Endodermal cell (in vitro differentiated cells): ENCODE data around the gene NBEAL2. TPM values are rescaled to one million over a fixed set of nuclear protein-coding genes. Genes with fewer than 3 reads are reported as not detected.
A peak's percentile ranks its signal among the peaks of the same experiment; 100 is the strongest.

ENCODE experiments used
- DNase-seq: peaks from one replicate; pipeline ENCODE4 v3.0.0-alpha.2; 2017
- H3K27ac ChIP-seq: 2 replicates; pipeline ENCODE4 v1.5.1; 2013; ENCODE audit warnings: mild to moderate bottlenecking, low read depth, low read length, moderate library complexity
- H3K27me3 ChIP-seq: 2 replicates; pipeline ENCODE4 v1.6.1; 2013; ENCODE audit warnings: mild to moderate bottlenecking, low read length, moderate library complexity; ENCODE audit not compliant: insufficient read depth, control insufficient read depth, poor library complexity, severe bottlenecking
- H3K36me3 ChIP-seq: 2 replicates; pipeline ENCODE4 v1.7.0; 2013; ENCODE audit warnings: mild to moderate bottlenecking, low read length, moderate library complexity; ENCODE audit not compliant: control insufficient read depth, insufficient read depth
- H3K4me1 ChIP-seq: one replicate; pipeline ENCODE4 v1.7.0; 2013; ENCODE audit warnings: low read length; ENCODE audit not compliant: control insufficient read depth, insufficient read depth
- H3K4me3 ChIP-seq: 2 replicates; pipeline ENCODE4 v1.5.1; 2013; ENCODE audit warnings: mild to moderate bottlenecking, low read length, moderate library complexity
- H3K9ac ChIP-seq: 2 replicates; pipeline ENCODE4 v1.6.1; 2013; ENCODE audit warnings: mild to moderate bottlenecking, low read length, moderate library complexity; ENCODE audit not compliant: poor library complexity, severe bottlenecking; ENCODE audit errors: extremely low read depth
- H3K9me3 ChIP-seq: 2 replicates; pipeline ENCODE4 v1.6.1; 2013; ENCODE audit warnings: mild to moderate bottlenecking, low read length, moderate library complexity; ENCODE audit not compliant: control insufficient read depth
- H3K27ac Mint-ChIP-seq: 2 replicates; pipeline ENCODE4 v1.8.0; 2020; ENCODE audit warnings: mixed read lengths
- H3K27me3 Mint-ChIP-seq: 2 replicates; pipeline ENCODE4 v1.8.0; 2021; ENCODE audit warnings: mild to moderate bottlenecking, mixed read lengths; ENCODE audit not compliant: insufficient read depth
- H3K36me3 Mint-ChIP-seq: 2 replicates; pipeline ENCODE4 v1.8.0; 2020; ENCODE audit warnings: low read depth, mixed read lengths
- H3K4me1 Mint-ChIP-seq: 2 replicates; pipeline ENCODE4 v1.8.0; 2020; ENCODE audit warnings: mixed read lengths
- H3K4me3 Mint-ChIP-seq: 2 replicates; pipeline ENCODE4 v1.8.0; 2020; ENCODE audit warnings: mild to moderate bottlenecking, moderate library complexity, mixed read lengths
- H3K9me3 Mint-ChIP-seq: 2 replicates; pipeline ENCODE4 v1.8.0; 2020; ENCODE audit warnings: mild to moderate bottlenecking, mixed read lengths
- WGBS, 2 experiments: methylation state at CpG; one replicate each; pipeline versions ENCODE4 v1.1.5 to v1.1.7; 2013; ENCODE audit warnings: missing lambda C conversion rate in 2 of 2, mixed read lengths in 1 of 2; ENCODE audit not compliant: insufficient coverage in 1 of 2, insufficient read length in 1 of 2; 5-methylcytosine and 5-hydroxymethylcytosine counted together
- total RNA-seq, 2 donors: library from RNA; stranded (reverse); fragmentation: NEBNext Ultra II Directional in 1 of 2; extraction: Animal tissue kit (Norgen Biotek cat#: 25700) in 1 of 2; gene quantifications; 2 replicates in 1 of 2; 3 replicates in 1 of 2; pipeline ENCODE4 v1.2.1, GENCODE V29; 2021
- TF ChIP-seq, protein P1 (sequence below): fragments of 200-600 bp; sonication (generic); conservative IDR thresholded peaks from 2 replicates; pipeline ENCODE4 v1.5.0; 2021; ENCODE audit warnings: antibody characterized with exemption, mild to moderate bottlenecking

Gene NBEAL2
- total RNA-seq, 2 donors from 2014 or later: 59.2 to 64.0 TPM

GRCh38 chr3:47010111-47010712, 30.7 kb downstream of the NBEAL2 start:
- Histone ChIP-seq H3K27ac (peak overlapping the region; percentile 74), H3K4me3 (no peak overlapping the region), H3K27me3 (no peaks in the 10 kb centered on the region), H3K9ac (no peak overlapping the region), H3K9me3 (no peaks in the 10 kb centered on the region), H3K4me1 (no peaks in the 10 kb centered on the region), H3K36me3 (peaks cover 27% of the 10 kb centered on the region)
- H3K27me3 Mint-ChIP-seq: no peaks in the 10 kb centered on the region
- H3K9me3 Mint-ChIP-seq: no peaks in the 10 kb centered on the region
- H3K36me3 Mint-ChIP-seq: peaks cover 27% of the 10 kb centered on the region
- peak overlapping the region; percentile 100 for H3K27ac Mint-ChIP-seq
- TF ChIP-seq, protein P1, sequence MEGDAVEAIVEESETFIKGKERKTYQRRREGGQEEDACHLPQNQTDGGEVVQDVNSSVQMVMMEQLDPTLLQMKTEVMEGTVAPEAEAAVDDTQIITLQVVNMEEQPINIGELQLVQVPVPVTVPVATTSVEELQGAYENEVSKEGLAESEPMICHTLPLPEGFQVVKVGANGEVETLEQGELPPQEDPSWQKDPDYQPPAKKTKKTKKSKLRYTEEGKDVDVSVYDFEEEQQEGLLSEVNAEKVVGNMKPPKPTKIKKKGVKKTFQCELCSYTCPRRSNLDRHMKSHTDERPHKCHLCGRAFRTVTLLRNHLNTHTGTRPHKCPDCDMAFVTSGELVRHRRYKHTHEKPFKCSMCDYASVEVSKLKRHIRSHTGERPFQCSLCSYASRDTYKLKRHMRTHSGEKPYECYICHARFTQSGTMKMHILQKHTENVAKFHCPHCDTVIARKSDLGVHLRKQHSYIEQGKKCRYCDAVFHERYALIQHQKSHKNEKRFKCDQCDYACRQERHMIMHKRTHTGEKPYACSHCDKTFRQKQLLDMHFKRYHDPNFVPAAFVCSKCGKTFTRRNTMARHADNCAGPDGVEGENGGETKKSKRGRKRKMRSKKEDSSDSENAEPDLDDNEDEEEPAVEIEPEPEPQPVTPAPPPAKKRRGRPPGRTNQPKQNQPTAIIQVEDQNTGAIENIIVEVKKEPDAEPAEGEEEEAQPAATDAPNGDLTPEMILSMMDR: peak; percentile 45
- peak; percentile 65 for DNase-seq
- peak overlapping the region; percentile 69 for H3K4me3 Mint-ChIP-seq
- H3K4me1 Mint-ChIP-seq: peaks cover 4% of the 10 kb centered on the region
- WGBS, 2 experiments: 82 to 93% methylated on average over 4 to 23 of the region's 23 CpGs

- no peaks in the 10 kb centered on the region for H3K27me3 ChIP-seq
- Mint-ChIP-seq H3K27me3 (no peaks in the 10 kb centered on the region), H3K36me3 (peaks cover 25% of the 10 kb centered on the region), H3K9me3 (no peaks in the 10 kb centered on the region), H3K27ac (peak overlapping the region; percentile 69), H3K4me3 (no peak overlapping the region), H3K4me1 (peaks cover 4% of the 10 kb centered on the region)
- TF ChIP-seq, protein P1: no peak
- DNase-seq: no peak
- no peaks in the 10 kb centered on the region for H3K9me3 ChIP-seq
- H3K4me1 ChIP-seq: no peaks in the 10 kb centered on the region
- H3K9ac ChIP-seq: no peak overlapping the region
- WGBS, 2 experiments: 94 to 95% methylated on average over 5 of the region's 5 CpGs
- no peak overlapping the region for H3K4me3 ChIP-seq
- peaks cover 30% of the 10 kb centered on the region for H3K36me3 ChIP-seq
- no peak overlapping the region for H3K27ac ChIP-seq
Measured at GRCh38 chr3:47010910-47011309, 31.4 kb downstream of the NBEAL2 start.

GRCh38 chr3:47011371-47011770, 31.9 kb downstream of the NBEAL2 start:
- peaks cover 23% of the 10 kb centered on the region for H3K36me3 Mint-ChIP-seq
- Histone ChIP-seq H3K36me3 (peaks cover 30% of the 10 kb centered on the region), H3K4me1 (no peaks in the 10 kb centered on the region), H3K4me3 (no peak overlapping the region), H3K9me3 (no peaks in the 10 kb centered on the region), H3K9ac (no peak overlapping the region), H3K27ac (no peak overlapping the region), H3K27me3 (no peaks in the 10 kb centered on the region)
- WGBS, 2 experiments: 95 to 97% methylated on average over 5 to 6 of the region's 6 CpGs
- H3K9me3 Mint-ChIP-seq: no peaks in the 10 kb centered on the region
- no peak overlapping the region for H3K27ac Mint-ChIP-seq
- peaks cover 7% of the 10 kb centered on the region for H3K4me1 Mint-ChIP-seq
- DNase-seq: peak; percentile 40
- H3K27me3 Mint-ChIP-seq: no peaks in the 10 kb centered on the region
- no peak overlapping the region for H3K4me3 Mint-ChIP-seq
- TF ChIP-seq, protein P1: no peak
